Liver (tissue), 9 donors: ENCODE data around the gene KLHDC7A. TPM values are rescaled to one million over a fixed set of nuclear protein-coding genes. Genes with fewer than 3 reads are reported as not detected.
A peak's percentile ranks its signal among the peaks of the same experiment; 100 is the strongest.

Source experiments
- DNase-seq: peaks from one replicate; pipeline ENCODE4 v3.0.0-alpha.2; 2017; ENCODE audit warnings: low spot score
- H3K27ac ChIP-seq, 2 donors: one replicate each; pipeline ENCODE4 v1.7.0; 2013; ENCODE audit warnings: inconsistent platforms in 2 of 2, low read length in 2 of 2, control low read depth in 1 of 2, low read depth in 1 of 2, mild to moderate bottlenecking in 1 of 2
- H3K27me3 ChIP-seq, 4 donors: one replicate each; pipeline versions ENCODE4 v1.6.1 to v1.7.0; 2013; ENCODE audit warnings: low read length in 3 of 4, inconsistent platforms in 1 of 4, mild to moderate bottlenecking in 1 of 4, moderate library complexity in 1 of 4; ENCODE audit not compliant: control insufficient read depth in 4 of 4, insufficient read depth in 4 of 4
- H3K36me3 ChIP-seq, 4 donors: one replicate each; pipeline versions ENCODE4 v1.6.1 to v1.7.0; 2013; ENCODE audit warnings: low read length in 3 of 4, mild to moderate bottlenecking in 3 of 4, low read depth in 1 of 4, moderate library complexity in 1 of 4; ENCODE audit not compliant: control insufficient read depth in 4 of 4, insufficient read depth in 3 of 4
- H3K4me1 ChIP-seq, 4 donors: one replicate each; pipeline versions ENCODE4 v1.6.1 to v1.7.0; 2013; ENCODE audit warnings: low read length in 3 of 4, mild to moderate bottlenecking in 3 of 4, moderate library complexity in 1 of 4; ENCODE audit not compliant: control insufficient read depth in 4 of 4, insufficient read depth in 4 of 4
- H3K4me3 ChIP-seq, 3 donors: one replicate each; pipeline versions ENCODE4 v1.6.1 to v1.7.0; 2013; ENCODE audit warnings: low read length in 3 of 3, control low read depth in 1 of 3, low read depth in 1 of 3, mild to moderate bottlenecking in 1 of 3
- H3K9ac ChIP-seq, 2 donors: one replicate each; pipeline ENCODE4 v1.7.0; 2013; ENCODE audit warnings: low read length in 2 of 2, mild to moderate bottlenecking in 2 of 2, moderate library complexity in 2 of 2, control low read depth in 1 of 2, low read depth in 1 of 2
- H3K9me3 ChIP-seq, 4 donors: one replicate each; pipeline versions ENCODE4 v1.6.1 to v1.7.0; 2013; ENCODE audit warnings: low read length in 3 of 4; ENCODE audit not compliant: control insufficient read depth in 4 of 4
- EGR1 ChIP-seq, 2 donors: IDR thresholded peaks; 2 replicates each; pipeline ENCODE4 v1.6.1; 2016 to 2018; ENCODE audit warnings: antibody characterized with exemption in 2 of 2, low read depth in 2 of 2
- FOXA1 ChIP-seq: IDR thresholded peaks from 2 replicates; pipeline ENCODE4 v1.6.1; 2016; ENCODE audit warnings: antibody characterized with exemption
- FOXA2 ChIP-seq: IDR thresholded peaks from 2 replicates; pipeline ENCODE4 v1.6.1; 2016; ENCODE audit warnings: antibody characterized with exemption
- GABPA ChIP-seq, 2 donors: IDR thresholded peaks in 1 of 2; conservative IDR thresholded peaks in 1 of 2; 2 replicates each; pipeline ENCODE4 v1.6.1; 2016; ENCODE audit warnings: antibody characterized with exemption in 2 of 2, mild to moderate bottlenecking in 1 of 2, moderate library complexity in 1 of 2
- HNF4A ChIP-seq, 2 donors: conservative IDR thresholded peaks; 2 replicates each; pipeline ENCODE4 v1.6.1; 2016; ENCODE audit warnings: antibody characterized with exemption in 2 of 2, mild to moderate bottlenecking in 2 of 2
- HNF4G ChIP-seq: IDR thresholded peaks from 2 replicates; pipeline ENCODE4 v1.6.1; 2016; ENCODE audit warnings: antibody characterized with exemption
- JUND ChIP-seq, 2 donors: IDR thresholded peaks; 2 replicates each; pipeline ENCODE4 v1.6.1; 2016; ENCODE audit warnings: antibody characterized with exemption in 2 of 2
- NR2F2 ChIP-seq: IDR thresholded peaks from 2 replicates; pipeline ENCODE4 v1.6.1; 2016; ENCODE audit warnings: antibody characterized with exemption
- RAD21 ChIP-seq, 2 donors: IDR thresholded peaks; 2 replicates each; pipeline ENCODE4 v1.6.1; 2016; ENCODE audit warnings: antibody characterized with exemption in 2 of 2, mild to moderate bottlenecking in 2 of 2
- RXRA ChIP-seq, 2 donors: IDR thresholded peaks; 2 replicates each; pipeline ENCODE4 v1.6.1; 2017 to 2018; ENCODE audit warnings: antibody characterized with exemption in 2 of 2, mild to moderate bottlenecking in 1 of 2
- SP1 ChIP-seq: IDR thresholded peaks from 2 replicates; pipeline ENCODE4 v1.6.1; 2018; ENCODE audit warnings: antibody characterized with exemption, mild to moderate bottlenecking
- TAF1 ChIP-seq: conservative IDR thresholded peaks from 2 replicates; pipeline ENCODE4 v1.6.1; 2016; ENCODE audit warnings: antibody characterized with exemption, mild to moderate bottlenecking
- YY1 ChIP-seq: IDR thresholded peaks from 2 replicates; pipeline ENCODE4 v1.6.1; 2016; ENCODE audit warnings: antibody characterized with exemption, mild to moderate bottlenecking
- WGBS: extraction: QIAGEN DNeasy Blood & Tissue Kit; methylation state at CpG from one replicate; pipeline ENCODE4 v1.1.7; 2013; 5-methylcytosine and 5-hydroxymethylcytosine counted together
- polyA plus RNA-seq, 2 donors: library from polyadenylated mRNA; stranded (reverse) in 1 of 2; unstranded in 1 of 2; fragments of 200-250 nt in 1 of 2; fragments of >200 nt in 1 of 2; fragmentation: Nextera tagmentation in 1 of 2; extraction: Ambion mirVana in 1 of 2; gene quantifications; one replicate each; pipeline versions ENCODE4 v1.2.1 to v1.2.3, GENCODE V29; 2013 to 2015
- total RNA-seq, 2 donors: library from RNA; depleted of rRNA; stranded (reverse); fragments of >200 nt; gene quantifications; one replicate each; pipeline ENCODE4 v1.2.3, GENCODE V29; 2014
- TF ChIP-seq, protein P1 (sequence below): IDR thresholded peaks from 2 replicates; pipeline ENCODE4 v1.6.1; 2016; ENCODE audit warnings: antibody characterized with exemption
- TF ChIP-seq, protein P2 (sequence below): IDR thresholded peaks from 2 replicates; pipeline ENCODE4 v1.6.1; 2016; ENCODE audit warnings: antibody characterized with exemption
- TF ChIP-seq, protein P3 (sequence below): IDR thresholded peaks from 2 replicates; pipeline ENCODE4 v1.6.1; 2016; ENCODE audit warnings: antibody characterized with exemption, mild to moderate bottlenecking
- TF ChIP-seq, protein P4 (sequence below): fragments of 150-350 bp; IDR thresholded peaks from 2 replicates; pipeline ENCODE4 v1.5.1; 2017; ENCODE audit warnings: improper control_type of control experiment, low read depth, low read length; ENCODE audit not compliant: missing input control
- TF ChIP-seq, protein P5 (sequence below): IDR thresholded peaks from 2 replicates; pipeline ENCODE4 v1.6.1; 2016; ENCODE audit warnings: antibody characterized with exemption
- donor health status: healthy.
- donor health status: healthy.
- donor health status: healthy.
- donor health status: healthy.
- donor health status: healthy.

Gene KLHDC7A
- total RNA-seq, result 1 to 10 TPM; 1.3 to 6.6 TPM
- 1 to 10 TPM; 1.4 to 3.3 TPM for polyA plus RNA-seq

DNA sequence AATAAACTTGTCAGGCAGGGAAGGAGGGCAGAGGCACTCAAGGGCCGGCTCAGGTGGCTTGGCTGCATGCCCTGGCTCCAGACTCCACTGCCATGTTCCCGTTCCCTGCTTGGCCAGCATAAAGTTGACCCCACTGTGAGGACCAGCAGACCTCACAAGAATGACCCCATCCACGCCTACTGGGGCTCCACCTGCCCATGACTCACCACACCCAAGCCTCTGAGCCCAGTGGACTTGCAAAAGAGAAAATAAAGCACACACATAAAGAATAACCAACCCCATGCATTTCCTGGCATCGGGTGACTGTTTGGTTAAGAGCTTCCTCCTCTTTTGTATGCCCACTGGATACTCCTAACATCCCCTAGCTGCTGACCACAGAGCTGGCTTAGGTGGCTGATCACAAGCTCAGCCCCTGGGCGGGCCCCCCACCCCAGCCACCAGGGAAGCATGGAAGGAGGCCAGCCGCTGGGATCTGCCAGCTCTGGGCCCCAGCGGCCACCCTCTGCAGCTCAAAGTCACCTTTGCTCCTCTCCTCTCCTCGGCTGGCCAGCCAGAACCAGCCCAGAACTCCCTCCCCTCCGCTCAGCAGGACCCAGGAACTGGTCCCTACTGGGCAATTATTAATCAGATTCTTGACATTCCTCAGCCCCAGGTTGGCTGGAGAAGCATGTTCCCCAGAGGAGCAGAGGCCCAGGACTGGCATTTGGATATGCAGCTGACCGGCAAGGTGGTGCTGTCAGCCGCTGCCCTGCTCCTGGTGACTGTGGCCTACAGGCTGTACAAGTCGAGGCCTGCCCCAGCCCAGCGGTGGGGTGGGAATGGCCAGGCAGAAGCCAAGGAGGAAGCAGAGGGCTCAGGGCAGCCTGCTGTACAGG, at the start of gene KLHDC7A:
Gene KLHDC7A (plus strand): TSS at position 616 of the 875 bp plus-strand sequence. CDS start 52 bp downstream, at position 668.
- 24% methylated on average over 13 of the region's 13 CpGs for WGBS
- no peaks in the 10 kb centered on the region for H3K9me3 ChIP-seq
- peak within 1 kb of the TSS in 1 of 2 donors; percentile 13 for H3K9ac ChIP-seq
- TF ChIP-seq GABPA (IDR thresholded peaks at IDR 0.05 in 1 of 2, conservative IDR thresholded peaks at IDR 0.05 in 1 of 2) (no peak), FOXA2 (no peak), EGR1 (IDR thresholded peaks at IDR 0.05; ENCODE audit: low read depth in 2 of 2) (no peak), TAF1 (peak; percentile 96), RXRA (IDR thresholded peaks at IDR 0.05) (peak; percentile 63 to 82), FOXA1 (no peak), HNF4G (no peak), HNF4A (conservative IDR thresholded peaks at IDR 0.05) (peak; percentile 68), YY1 (peak; percentile 63), JUND (IDR thresholded peaks at IDR 0.05) (peak; percentile 84 to 90), SP1 (peak; percentile 93), NR2F2 (peak; percentile 40), RAD21 (IDR thresholded peaks at IDR 0.05) (peak in 1 of 2 donors; percentile 57)
- TF ChIP-seq, protein P1, sequence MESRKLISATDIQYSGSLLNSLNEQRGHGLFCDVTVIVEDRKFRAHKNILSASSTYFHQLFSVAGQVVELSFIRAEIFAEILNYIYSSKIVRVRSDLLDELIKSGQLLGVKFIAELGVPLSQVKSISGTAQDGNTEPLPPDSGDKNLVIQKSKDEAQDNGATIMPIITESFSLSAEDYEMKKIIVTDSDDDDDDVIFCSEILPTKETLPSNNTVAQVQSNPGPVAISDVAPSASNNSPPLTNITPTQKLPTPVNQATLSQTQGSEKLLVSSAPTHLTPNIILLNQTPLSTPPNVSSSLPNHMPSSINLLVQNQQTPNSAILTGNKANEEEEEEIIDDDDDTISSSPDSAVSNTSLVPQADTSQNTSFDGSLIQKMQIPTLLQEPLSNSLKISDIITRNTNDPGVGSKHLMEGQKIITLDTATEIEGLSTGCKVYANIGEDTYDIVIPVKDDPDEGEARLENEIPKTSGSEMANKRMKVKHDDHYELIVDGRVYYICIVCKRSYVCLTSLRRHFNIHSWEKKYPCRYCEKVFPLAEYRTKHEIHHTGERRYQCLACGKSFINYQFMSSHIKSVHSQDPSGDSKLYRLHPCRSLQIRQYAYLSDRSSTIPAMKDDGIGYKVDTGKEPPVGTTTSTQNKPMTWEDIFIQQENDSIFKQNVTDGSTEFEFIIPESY, result peak; percentile 44
- TF ChIP-seq, protein P2, sequence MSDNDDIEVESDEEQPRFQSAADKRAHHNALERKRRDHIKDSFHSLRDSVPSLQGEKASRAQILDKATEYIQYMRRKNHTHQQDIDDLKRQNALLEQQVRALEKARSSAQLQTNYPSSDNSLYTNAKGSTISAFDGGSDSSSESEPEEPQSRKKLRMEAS, result peak; percentile 58
- TF ChIP-seq, protein P3, sequence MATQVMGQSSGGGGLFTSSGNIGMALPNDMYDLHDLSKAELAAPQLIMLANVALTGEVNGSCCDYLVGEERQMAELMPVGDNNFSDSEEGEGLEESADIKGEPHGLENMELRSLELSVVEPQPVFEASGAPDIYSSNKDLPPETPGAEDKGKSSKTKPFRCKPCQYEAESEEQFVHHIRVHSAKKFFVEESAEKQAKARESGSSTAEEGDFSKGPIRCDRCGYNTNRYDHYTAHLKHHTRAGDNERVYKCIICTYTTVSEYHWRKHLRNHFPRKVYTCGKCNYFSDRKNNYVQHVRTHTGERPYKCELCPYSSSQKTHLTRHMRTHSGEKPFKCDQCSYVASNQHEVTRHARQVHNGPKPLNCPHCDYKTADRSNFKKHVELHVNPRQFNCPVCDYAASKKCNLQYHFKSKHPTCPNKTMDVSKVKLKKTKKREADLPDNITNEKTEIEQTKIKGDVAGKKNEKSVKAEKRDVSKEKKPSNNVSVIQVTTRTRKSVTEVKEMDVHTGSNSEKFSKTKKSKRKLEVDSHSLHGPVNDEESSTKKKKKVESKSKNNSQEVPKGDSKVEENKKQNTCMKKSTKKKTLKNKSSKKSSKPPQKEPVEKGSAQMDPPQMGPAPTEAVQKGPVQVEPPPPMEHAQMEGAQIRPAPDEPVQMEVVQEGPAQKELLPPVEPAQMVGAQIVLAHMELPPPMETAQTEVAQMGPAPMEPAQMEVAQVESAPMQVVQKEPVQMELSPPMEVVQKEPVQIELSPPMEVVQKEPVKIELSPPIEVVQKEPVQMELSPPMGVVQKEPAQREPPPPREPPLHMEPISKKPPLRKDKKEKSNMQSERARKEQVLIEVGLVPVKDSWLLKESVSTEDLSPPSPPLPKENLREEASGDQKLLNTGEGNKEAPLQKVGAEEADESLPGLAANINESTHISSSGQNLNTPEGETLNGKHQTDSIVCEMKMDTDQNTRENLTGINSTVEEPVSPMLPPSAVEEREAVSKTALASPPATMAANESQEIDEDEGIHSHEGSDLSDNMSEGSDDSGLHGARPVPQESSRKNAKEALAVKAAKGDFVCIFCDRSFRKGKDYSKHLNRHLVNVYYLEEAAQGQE, result peak; percentile 91
- TF ChIP-seq, protein P4, sequence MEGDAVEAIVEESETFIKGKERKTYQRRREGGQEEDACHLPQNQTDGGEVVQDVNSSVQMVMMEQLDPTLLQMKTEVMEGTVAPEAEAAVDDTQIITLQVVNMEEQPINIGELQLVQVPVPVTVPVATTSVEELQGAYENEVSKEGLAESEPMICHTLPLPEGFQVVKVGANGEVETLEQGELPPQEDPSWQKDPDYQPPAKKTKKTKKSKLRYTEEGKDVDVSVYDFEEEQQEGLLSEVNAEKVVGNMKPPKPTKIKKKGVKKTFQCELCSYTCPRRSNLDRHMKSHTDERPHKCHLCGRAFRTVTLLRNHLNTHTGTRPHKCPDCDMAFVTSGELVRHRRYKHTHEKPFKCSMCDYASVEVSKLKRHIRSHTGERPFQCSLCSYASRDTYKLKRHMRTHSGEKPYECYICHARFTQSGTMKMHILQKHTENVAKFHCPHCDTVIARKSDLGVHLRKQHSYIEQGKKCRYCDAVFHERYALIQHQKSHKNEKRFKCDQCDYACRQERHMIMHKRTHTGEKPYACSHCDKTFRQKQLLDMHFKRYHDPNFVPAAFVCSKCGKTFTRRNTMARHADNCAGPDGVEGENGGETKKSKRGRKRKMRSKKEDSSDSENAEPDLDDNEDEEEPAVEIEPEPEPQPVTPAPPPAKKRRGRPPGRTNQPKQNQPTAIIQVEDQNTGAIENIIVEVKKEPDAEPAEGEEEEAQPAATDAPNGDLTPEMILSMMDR, result no peak
- TF ChIP-seq, protein P5, sequence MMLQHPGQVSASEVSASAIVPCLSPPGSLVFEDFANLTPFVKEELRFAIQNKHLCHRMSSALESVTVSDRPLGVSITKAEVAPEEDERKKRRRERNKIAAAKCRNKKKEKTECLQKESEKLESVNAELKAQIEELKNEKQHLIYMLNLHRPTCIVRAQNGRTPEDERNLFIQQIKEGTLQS, result peak; percentile 63
- no peaks in the 10 kb centered on the region for H3K27me3 ChIP-seq
- H3K4me1 ChIP-seq, result peaks cover 10 to 39% (median 29%) of the 10 kb centered on the region in 4 donors
- peak; percentile 65 for DNase-seq
- H3K4me3 ChIP-seq, result peak within 1 kb of the TSS; percentile 38 to 62 (median 43)
- peaks cover 0 to 2% (median 0%) of the 10 kb centered on the region in 4 donors for H3K36me3 ChIP-seq
- peak within 1 kb of the TSS; percentile 77 to 84 for H3K27ac ChIP-seq
